GM20000 (cell line): Measurements from ENCODE around the gene AGAP1.

ENCODE experiments used
- DNase-seq: peaks from one replicate; pipeline ENCODE4 v3.0.0; 2012; ENCODE audit warnings: low spot score
- TF ChIP-seq, protein P1 (sequence below): IDR thresholded peaks from 2 replicates; pipeline ENCODE4 v1.5.1; 2012; ENCODE audit warnings: mild to moderate bottlenecking, control low read depth; ENCODE audit errors: extremely low read depth, missing control alignments

AGAP1 gene

GRCh38 chr2:235856151-235856854 is 362.5 kb downstream of the AGAP1 start:
- DNase-seq: no peak
- TF ChIP-seq, protein P1, sequence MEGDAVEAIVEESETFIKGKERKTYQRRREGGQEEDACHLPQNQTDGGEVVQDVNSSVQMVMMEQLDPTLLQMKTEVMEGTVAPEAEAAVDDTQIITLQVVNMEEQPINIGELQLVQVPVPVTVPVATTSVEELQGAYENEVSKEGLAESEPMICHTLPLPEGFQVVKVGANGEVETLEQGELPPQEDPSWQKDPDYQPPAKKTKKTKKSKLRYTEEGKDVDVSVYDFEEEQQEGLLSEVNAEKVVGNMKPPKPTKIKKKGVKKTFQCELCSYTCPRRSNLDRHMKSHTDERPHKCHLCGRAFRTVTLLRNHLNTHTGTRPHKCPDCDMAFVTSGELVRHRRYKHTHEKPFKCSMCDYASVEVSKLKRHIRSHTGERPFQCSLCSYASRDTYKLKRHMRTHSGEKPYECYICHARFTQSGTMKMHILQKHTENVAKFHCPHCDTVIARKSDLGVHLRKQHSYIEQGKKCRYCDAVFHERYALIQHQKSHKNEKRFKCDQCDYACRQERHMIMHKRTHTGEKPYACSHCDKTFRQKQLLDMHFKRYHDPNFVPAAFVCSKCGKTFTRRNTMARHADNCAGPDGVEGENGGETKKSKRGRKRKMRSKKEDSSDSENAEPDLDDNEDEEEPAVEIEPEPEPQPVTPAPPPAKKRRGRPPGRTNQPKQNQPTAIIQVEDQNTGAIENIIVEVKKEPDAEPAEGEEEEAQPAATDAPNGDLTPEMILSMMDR: no peak

DNA sequence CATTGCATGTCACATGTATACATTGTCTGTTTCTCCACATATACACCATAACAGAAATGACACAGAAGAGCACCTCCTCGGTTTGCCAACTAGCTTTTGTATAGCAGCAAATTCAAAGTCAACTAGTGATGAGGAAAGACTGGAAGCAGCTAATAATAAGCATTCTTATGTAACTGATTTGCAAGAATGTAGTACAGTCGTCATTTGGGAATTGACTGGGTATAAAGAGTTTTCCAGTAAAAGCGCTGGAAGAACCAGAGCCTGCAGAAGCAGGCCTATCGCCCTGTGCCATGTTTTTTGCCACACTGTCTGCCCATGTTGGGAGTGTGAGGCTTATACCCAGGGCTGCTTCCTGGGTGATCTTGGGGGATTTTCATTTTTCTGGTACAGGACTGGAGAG is 363.8 kb downstream of the AGAP1 start:
- no peak for DNase-seq
- TF ChIP-seq, protein P1: no peak

GRCh38 chr2:235858881-235859280 is 365.0 kb downstream of the AGAP1 start:
- TF ChIP-seq, protein P1: no peak
- DNase-seq: no peak

GRCh38 chr2:235859651-235860050 is 365.8 kb downstream of the AGAP1 start:
- TF ChIP-seq, protein P1: no peak

DNA sequence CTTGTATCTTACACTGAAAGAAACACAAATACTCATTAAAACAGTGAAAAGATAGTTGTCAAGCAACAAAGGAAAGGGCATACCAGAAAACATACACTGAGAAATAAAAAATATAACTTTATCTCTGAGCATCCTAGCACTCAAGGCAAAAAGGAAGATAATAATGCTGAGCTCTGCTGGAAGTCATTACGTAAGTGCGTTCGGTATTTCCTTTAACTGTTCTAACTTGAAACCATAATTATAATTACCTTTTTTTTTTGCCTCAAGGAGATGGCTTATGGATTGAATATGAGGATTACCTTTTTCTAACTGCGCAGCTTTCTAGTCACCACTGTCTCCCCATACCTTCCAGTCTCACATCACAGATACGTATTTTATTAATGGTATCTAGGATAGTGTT is 366.3 kb downstream of the AGAP1 start:
- TF ChIP-seq, protein P1: no peak
- no peak for DNase-seq

More at GRCh38 chr2:235859651-235860050, 365.8 kb downstream of the AGAP1 start:
- DNase-seq: no peak

- TF ChIP-seq, protein P1: no peak
- no peak for DNase-seq
Observed at GRCh38 chr2:235860871-235861270, 367.0 kb downstream of the AGAP1 start.

DNA sequence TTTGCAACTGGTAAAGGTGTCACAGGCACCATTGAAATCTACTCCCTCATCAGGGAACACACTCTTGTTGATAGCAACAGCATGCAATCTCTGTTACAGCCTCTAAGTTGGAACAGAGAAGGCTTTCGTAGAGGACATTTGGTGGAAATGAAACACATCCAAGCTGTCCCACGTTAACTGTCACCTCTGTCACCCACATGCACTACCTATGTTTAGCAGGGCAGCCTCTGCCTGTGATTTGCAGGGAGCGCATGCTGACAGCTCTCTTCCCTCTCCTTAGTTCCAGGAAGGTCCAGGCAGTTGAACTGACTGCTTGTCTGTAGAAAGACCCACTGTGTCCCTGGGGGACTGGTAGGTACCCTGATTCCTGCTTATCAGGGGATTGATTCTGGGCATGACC is 367.5 kb downstream of the AGAP1 start:
- TF ChIP-seq, protein P1: no peak
- DNase-seq: no peak
